IMR-90 (cell line): ENCODE results near the gene DSCAML1. TPM values are rescaled to one million over a fixed set of nuclear protein-coding genes. Genes with fewer than 3 reads are reported as not detected.

Experiments
- ATAC-seq: fragments of 200-7000 bp; cut with Tn5 transposase; 2 replicates; pipeline ENCODE4 v1.9.1; 2020; ENCODE audit warnings: low read depth, mild to moderate bottlenecking, moderate library complexity
- BruUV-seq: library from RNA; stranded (reverse); fragments of 400-500 nt; replicated peaks from 2 replicates; lab custom pipeline; 2021; lab: Mats Ljungman, UMichigan
- CTCF ChIA-PET: fragments of 300-600 bp; formaldehyde crosslinking; extraction: SDS; loops from one replicate; lab custom pipeline; 2021; ENCODE audit warnings: antibody characterized with exemption; lab: Yijun Ruan, JAX
- POLR2A ChIA-PET: fragments of 300-600 bp; sonication (Branson Sonifier 250); formaldehyde crosslinking; loops from one replicate; lab custom pipeline; 2022; ENCODE audit warnings: antibody characterized with exemption; ENCODE audit not compliant: unreplicated experiment; lab: Charles Lee
- DNase-seq: peaks from one replicate; pipeline ENCODE4 v3.0.0; 2013
- H2AFZ ChIP-seq: replicated peaks from 2 replicates; pipeline ENCODE3; 2013; ENCODE audit warnings: low read length, mild to moderate bottlenecking; ENCODE audit not compliant: poor library complexity
- H2AK5ac ChIP-seq: 2 replicates; pipeline ENCODE4 v1.6.1; 2013; ENCODE audit warnings: low read depth, low read length, inconsistent platforms
- H2AK9ac ChIP-seq: replicated peaks from 2 replicates; pipeline ENCODE3; 2013; ENCODE audit warnings: mild to moderate bottlenecking, low read depth, low read length, moderate library complexity; ENCODE audit not compliant: poor library complexity
- H2BK120ac ChIP-seq: 2 replicates; pipeline ENCODE4 v1.6.1; 2013; ENCODE audit warnings: low read depth, low read length, inconsistent platforms
- H2BK15ac ChIP-seq: 3 replicates; pipeline ENCODE4 v1.6.1; 2013; ENCODE audit warnings: low read depth, low read length, inconsistent platforms
- H2BK20ac ChIP-seq: 2 replicates; pipeline ENCODE4 v1.6.1; 2013; ENCODE audit warnings: low read depth, mild to moderate bottlenecking, inconsistent platforms, low read length, moderate library complexity
- H2BK5ac ChIP-seq: 2 replicates; pipeline ENCODE4 v1.6.1; 2013; ENCODE audit warnings: mild to moderate bottlenecking, low read depth, low read length, inconsistent platforms; ENCODE audit not compliant: poor library complexity, severe bottlenecking
- H3K14ac ChIP-seq: replicated peaks from 2 replicates; pipeline ENCODE4 v1.6.1; 2013; ENCODE audit warnings: low read depth, low read length, inconsistent platforms
- H3K18ac ChIP-seq: 2 replicates; pipeline ENCODE4 v1.6.1; 2013; ENCODE audit warnings: low read depth, low read length, control low read depth
- H3K23ac ChIP-seq: 2 replicates; pipeline ENCODE4 v1.6.1; 2013; ENCODE audit warnings: low read depth, low read length, inconsistent platforms
- H3K27ac ChIP-seq: 2 replicates; pipeline ENCODE4 v1.5.1; 2013; ENCODE audit warnings: mild to moderate bottlenecking, control low read depth, low read length; ENCODE audit not compliant: insufficient read depth
- H3K27me3 ChIP-seq: 2 replicates; pipeline ENCODE4 v1.6.1; 2013; ENCODE audit warnings: low read length; ENCODE audit not compliant: control insufficient read depth, insufficient read depth
- H3K36me3 ChIP-seq: 2 replicates; pipeline ENCODE4 v1.6.1; 2013; ENCODE audit warnings: low read length, mixed read lengths; ENCODE audit not compliant: control insufficient read depth, insufficient read depth
- H3K4ac ChIP-seq: 2 replicates; pipeline ENCODE4 v1.6.1; 2013; ENCODE audit warnings: low read depth, low read length, inconsistent platforms
- H3K4me1 ChIP-seq: 2 replicates; pipeline ENCODE4 v1.6.1; 2013; ENCODE audit warnings: low read length, mixed read lengths; ENCODE audit not compliant: control insufficient read depth, insufficient read depth
- H3K4me2 ChIP-seq: 2 replicates; pipeline ENCODE4 v1.6.1; 2013; ENCODE audit warnings: low read depth, mild to moderate bottlenecking, control low read depth, low read length, moderate library complexity
- H3K4me3 ChIP-seq: 2 replicates; pipeline ENCODE4 v1.5.1; 2013; ENCODE audit warnings: low read depth, mild to moderate bottlenecking, control low read depth, low read length, moderate library complexity; ENCODE audit not compliant: insufficient read depth
- H3K56ac ChIP-seq: 2 replicates; pipeline ENCODE4 v1.6.1; 2013; ENCODE audit warnings: low read length, inconsistent platforms; ENCODE audit not compliant: insufficient read depth; ENCODE audit errors: extremely low read depth
- H3K79me1 ChIP-seq, 2 experiments: 2 replicates each; pipeline ENCODE4 v1.6.1; 2013; ENCODE audit warnings: low read length in 2 of 2, inconsistent platforms in 1 of 2, low read depth in 1 of 2
- H3K9ac ChIP-seq: 2 replicates; pipeline ENCODE4 v1.6.1; 2013; ENCODE audit warnings: low read depth, low read length, control low read depth
- H3K9me1 ChIP-seq: 2 replicates; pipeline ENCODE4 v1.6.1; 2013; ENCODE audit warnings: low read length, inconsistent platforms; ENCODE audit not compliant: insufficient read depth
- H3K9me3 ChIP-seq: 2 replicates; pipeline ENCODE4 v1.6.1; 2013; ENCODE audit warnings: low read length; ENCODE audit not compliant: control insufficient read depth, insufficient read depth
- H4K20me1 ChIP-seq: 2 replicates; pipeline ENCODE4 v1.6.1; 2013; ENCODE audit warnings: low read length, inconsistent platforms; ENCODE audit not compliant: insufficient read depth
- H4K5ac ChIP-seq: 2 replicates; pipeline ENCODE4 v1.6.1; 2013; ENCODE audit warnings: mild to moderate bottlenecking, low read depth, low read length, control low read depth
- H4K8ac ChIP-seq, 2 experiments: 2 replicates each; pipeline ENCODE4 v1.6.1; 2013; ENCODE audit warnings: low read depth in 2 of 2, low read length in 2 of 2, control low read depth in 1 of 2, inconsistent platforms in 1 of 2
- H4K91ac ChIP-seq: 2 replicates; pipeline ENCODE4 v1.6.1; 2013; ENCODE audit warnings: low read depth, low read length, inconsistent platforms; ENCODE audit not compliant: insufficient read depth
- BHLHE40 ChIP-seq: fragments of 150-350 bp; IDR thresholded peaks from 2 replicates; pipeline ENCODE4 v1.6.1; 2016; ENCODE audit warnings: mild to moderate bottlenecking, low read depth, low read length
- CEBPB ChIP-seq: IDR thresholded peaks from 2 replicates; pipeline ENCODE4 v1.6.1; 2012; ENCODE audit warnings: low read depth, low read length, improper control_type of control experiment
- CHD1 ChIP-seq: IDR thresholded peaks from 2 replicates; pipeline ENCODE4 v1.6.1; 2012; ENCODE audit warnings: low read depth, low read length, improper control_type of control experiment
- FOS ChIP-seq: fragments of 150-350 bp; IDR thresholded peaks from 2 replicates; pipeline ENCODE4 v1.6.1; 2016; ENCODE audit warnings: low read depth, low read length
- MAFK ChIP-seq: IDR thresholded peaks from 2 replicates; pipeline ENCODE4 v1.6.1; 2012; ENCODE audit warnings: low read depth, low read length, improper control_type of control experiment
- MAZ ChIP-seq: IDR thresholded peaks from 2 replicates; pipeline ENCODE4 v1.6.1; 2012; ENCODE audit warnings: low read depth, mild to moderate bottlenecking, low read length, improper control_type of control experiment, moderate library complexity, borderline replicate concordance
- MXI1 ChIP-seq: IDR thresholded peaks from 2 replicates; pipeline ENCODE4 v1.6.1; 2012; ENCODE audit warnings: low read depth, mild to moderate bottlenecking, low read length, moderate library complexity, borderline replicate concordance
- NFE2L2 ChIP-seq: fragments of 150-350 bp; IDR thresholded peaks from 2 replicates; pipeline ENCODE4 v1.6.1; 2016; ENCODE audit warnings: low read depth, mild to moderate bottlenecking, low read length
- POLR2A ChIP-seq: IDR thresholded peaks from 2 replicates; pipeline ENCODE4 v1.6.1; 2012; ENCODE audit warnings: mild to moderate bottlenecking, low read depth, low read length
- RAD21 ChIP-seq: IDR thresholded peaks from 2 replicates; pipeline ENCODE4 v1.6.1; 2012; ENCODE audit warnings: low read length, improper control_type of control experiment
- RCOR1 ChIP-seq: IDR thresholded peaks from 2 replicates; pipeline ENCODE4 v1.6.1; 2012; ENCODE audit warnings: mild to moderate bottlenecking, low read length, improper control_type of control experiment; ENCODE audit not compliant: insufficient replicate concordance
- RFX5 ChIP-seq: IDR thresholded peaks from 2 replicates; pipeline ENCODE4 v1.8.0; 2012; ENCODE audit warnings: low read depth, mild to moderate bottlenecking, low read length, moderate library complexity
- SMC3 ChIP-seq: fragments of 150-350 bp; IDR thresholded peaks from 2 replicates; pipeline ENCODE4 v1.6.1; 2016; ENCODE audit warnings: low read depth, mild to moderate bottlenecking, antibody characterized with exemption, low read length, moderate library complexity
- WGBS, 2 experiments: methylation state at CpG; one replicate each; pipeline versions ENCODE4 v1.1.5 to v1.1.7; 2013; ENCODE audit warnings: missing lambda C conversion rate in 2 of 2; ENCODE audit not compliant: insufficient read length in 1 of 2; ENCODE audit errors: extremely low coverage in 2 of 2; 5-methylcytosine and 5-hydroxymethylcytosine counted together
- dilution Hi-C: fragments of 300-500 bp; cut with HindIII; formaldehyde crosslinking; loops from one replicate; pipeline ENCODE4 v1.14.3; 2018; ENCODE audit warnings: low sequenced_read_pairs; ENCODE audit not compliant: unreplicated experiment
- in situ Hi-C: fragments of 300-500 bp; cut with MboI; formaldehyde crosslinking; loops from 3 replicates; pipeline ENCODE4 v1.14.3; 2019; ENCODE audit warnings: low sequenced_read_pairs, inconsistent platforms, mixed read lengths
- intact Hi-C: fragments of 100-400 bp; cut with micrococcal nuclease; formaldehyde crosslinking; loops from 2 replicates; pipeline ENCODE4 v1.10.0; 2022
- polyA plus RNA-seq, 3 experiments: library from polyadenylated mRNA; depleted of rRNA; stranded (reverse); fragments of >200 nt; gene quantifications; 2 replicates each; pipeline ENCODE4 v1.2.3, GENCODE V29; 2012; ENCODE audit warnings: low replicate concordance in 1 of 3
- total RNA-seq: library from RNA; depleted of rRNA; stranded (reverse); fragments of >200 nt; gene quantifications from 2 replicates; pipeline ENCODE4 v1.2.3, GENCODE V29; 2012
- TF ChIP-seq, protein P1 (sequence below): fragments of 150-350 bp; IDR thresholded peaks from 2 replicates; pipeline ENCODE4 v1.6.1; 2016; ENCODE audit warnings: low read depth, mild to moderate bottlenecking, low read length, moderate library complexity, borderline replicate concordance
- TF ChIP-seq, protein P2 (sequence below): conservative IDR thresholded peaks from 2 replicates; pipeline ENCODE4 v1.5.1; 2012; ENCODE audit warnings: mild to moderate bottlenecking, low read depth, low read length, improper control_type of control experiment
- TF ChIP-seq, protein P3 (sequence below): fragments of 150-350 bp; IDR thresholded peaks from 2 replicates; pipeline ENCODE4 v1.6.1; 2017; ENCODE audit warnings: mild to moderate bottlenecking, antibody characterized with exemption, low read length, low read depth

Gene DSCAML1
- total and polyA plus RNA-seq, 2 of the 4 experiments (the other 2 are of a cell fraction): not detected

DNA sequence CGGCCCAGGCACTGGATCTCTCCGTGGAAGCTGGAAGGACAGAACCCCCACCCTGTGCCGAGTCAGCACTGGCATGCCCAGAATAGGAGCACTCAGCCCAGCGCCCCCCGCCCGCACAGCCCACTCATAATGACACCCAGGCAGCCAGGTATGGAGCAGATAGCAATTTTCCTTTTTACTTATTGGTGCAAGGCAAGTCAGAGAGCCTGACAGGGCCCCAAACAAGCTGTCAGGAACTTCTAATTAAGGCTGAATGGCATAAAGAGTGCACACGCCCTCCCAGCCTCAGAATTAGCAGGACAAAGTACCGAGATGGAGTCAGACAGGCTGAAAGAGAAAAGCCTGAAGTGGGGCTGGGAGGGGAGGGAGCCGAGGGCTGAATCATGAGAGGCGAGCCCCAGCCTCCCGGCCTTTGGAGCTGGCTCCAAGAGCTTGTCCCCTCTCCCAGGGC is 76.9 kb downstream of the DSCAML1 start:
- no TSS peak for BruUV-seq
- Histone ChIP-seq H2AFZ (no peak overlapping the region), H4K91ac (no peak overlapping the region), H3K4me3 (no peak overlapping the region), H3K56ac (no peak overlapping the region), H3K4ac (no peak overlapping the region), H3K23ac (no peak overlapping the region), H3K9me1 (no peaks in the 10 kb centered on the region), H2BK15ac (no peak overlapping the region), H3K14ac (no peak overlapping the region), H4K8ac (no peak overlapping the region), H2BK120ac (no peak overlapping the region), H4K5ac (no peak overlapping the region), H3K27me3 (peaks cover 18% of the 10 kb centered on the region), H2BK5ac (no peak overlapping the region), H3K36me3 (no peaks in the 10 kb centered on the region), H4K20me1 (no peaks in the 10 kb centered on the region), H3K4me2 (no peak overlapping the region), H3K9me3 (no peaks in the 10 kb centered on the region), H3K18ac (no peak overlapping the region), H3K4me1 (no peaks in the 10 kb centered on the region), H2AK9ac (no peak overlapping the region), H3K9ac (no peak overlapping the region), H3K79me1 (no peaks in the 10 kb centered on the region), H3K27ac (no peak overlapping the region), H2BK20ac (no peak overlapping the region), H2AK5ac (no peak overlapping the region)
- CTCF ChIA-PET: no interaction called here
- in situ Hi-C loops: no loop called here
- POLR2A ChIA-PET: no interaction called here
- dilution Hi-C loops: no loop called here
- DNase-seq (no peak), ATAC-seq (no peak)
- 45% methylated on average over 5 of the region's 11 CpGs; no CpG with 5 or more reads in 1 of the 2 experiments for WGBS, 2 experiments
- TF ChIP-seq RCOR1 (no peak), MXI1 (no peak), BHLHE40 (no peak), MAZ (no peak), NFE2L2 (no peak), CEBPB (no peak), SMC3 (no peak), MAFK (no peak), RFX5 (no peak), RAD21 (no peak), POLR2A (no peak), CHD1 (no peak), FOS (no peak)
- TF ChIP-seq, protein P1, sequence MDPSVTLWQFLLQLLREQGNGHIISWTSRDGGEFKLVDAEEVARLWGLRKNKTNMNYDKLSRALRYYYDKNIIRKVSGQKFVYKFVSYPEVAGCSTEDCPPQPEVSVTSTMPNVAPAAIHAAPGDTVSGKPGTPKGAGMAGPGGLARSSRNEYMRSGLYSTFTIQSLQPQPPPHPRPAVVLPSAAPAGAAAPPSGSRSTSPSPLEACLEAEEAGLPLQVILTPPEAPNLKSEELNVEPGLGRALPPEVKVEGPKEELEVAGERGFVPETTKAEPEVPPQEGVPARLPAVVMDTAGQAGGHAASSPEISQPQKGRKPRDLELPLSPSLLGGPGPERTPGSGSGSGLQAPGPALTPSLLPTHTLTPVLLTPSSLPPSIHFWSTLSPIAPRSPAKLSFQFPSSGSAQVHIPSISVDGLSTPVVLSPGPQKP: no peak
- TF ChIP-seq, protein P2, sequence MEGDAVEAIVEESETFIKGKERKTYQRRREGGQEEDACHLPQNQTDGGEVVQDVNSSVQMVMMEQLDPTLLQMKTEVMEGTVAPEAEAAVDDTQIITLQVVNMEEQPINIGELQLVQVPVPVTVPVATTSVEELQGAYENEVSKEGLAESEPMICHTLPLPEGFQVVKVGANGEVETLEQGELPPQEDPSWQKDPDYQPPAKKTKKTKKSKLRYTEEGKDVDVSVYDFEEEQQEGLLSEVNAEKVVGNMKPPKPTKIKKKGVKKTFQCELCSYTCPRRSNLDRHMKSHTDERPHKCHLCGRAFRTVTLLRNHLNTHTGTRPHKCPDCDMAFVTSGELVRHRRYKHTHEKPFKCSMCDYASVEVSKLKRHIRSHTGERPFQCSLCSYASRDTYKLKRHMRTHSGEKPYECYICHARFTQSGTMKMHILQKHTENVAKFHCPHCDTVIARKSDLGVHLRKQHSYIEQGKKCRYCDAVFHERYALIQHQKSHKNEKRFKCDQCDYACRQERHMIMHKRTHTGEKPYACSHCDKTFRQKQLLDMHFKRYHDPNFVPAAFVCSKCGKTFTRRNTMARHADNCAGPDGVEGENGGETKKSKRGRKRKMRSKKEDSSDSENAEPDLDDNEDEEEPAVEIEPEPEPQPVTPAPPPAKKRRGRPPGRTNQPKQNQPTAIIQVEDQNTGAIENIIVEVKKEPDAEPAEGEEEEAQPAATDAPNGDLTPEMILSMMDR: no peak
- TF ChIP-seq, protein P3, sequence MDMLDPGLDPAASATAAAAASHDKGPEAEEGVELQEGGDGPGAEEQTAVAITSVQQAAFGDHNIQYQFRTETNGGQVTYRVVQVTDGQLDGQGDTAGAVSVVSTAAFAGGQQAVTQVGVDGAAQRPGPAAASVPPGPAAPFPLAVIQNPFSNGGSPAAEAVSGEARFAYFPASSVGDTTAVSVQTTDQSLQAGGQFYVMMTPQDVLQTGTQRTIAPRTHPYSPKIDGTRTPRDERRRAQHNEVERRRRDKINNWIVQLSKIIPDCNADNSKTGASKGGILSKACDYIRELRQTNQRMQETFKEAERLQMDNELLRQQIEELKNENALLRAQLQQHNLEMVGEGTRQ: no peak
- intact Hi-C loops: no loop called here
